WTC11 (cell line): ENCODE data around the gene SLC35F1.

Source experiments
- CBFB ChIP-seq: sonication (generic); formaldehyde crosslinking; IDR thresholded peaks from 2 replicates; pipeline ENCODE4 v1.8.1; 2022; ENCODE audit warnings: mild to moderate bottlenecking, low read depth, missing genetic modification reagents
- CTCF ChIP-seq: fragments of 200-600 bp; IDR thresholded peaks from 2 replicates; pipeline ENCODE4 v1.8.0; 2022; ENCODE audit warnings: antibody characterized with exemption
- E2F5 ChIP-seq: sonication (generic); formaldehyde crosslinking; IDR thresholded peaks from 2 replicates; pipeline ENCODE4 v1.8.1; 2022; ENCODE audit warnings: mild to moderate bottlenecking, moderate library complexity, missing genetic modification reagents
- RELA ChIP-seq: sonication (generic); formaldehyde crosslinking; IDR thresholded peaks from 2 replicates; pipeline ENCODE4 v1.8.1; 2022; ENCODE audit warnings: missing genetic modification reagents, mild to moderate bottlenecking, borderline replicate concordance
- TF ChIP-seq, protein P1 (sequence below): sonication (generic); formaldehyde crosslinking; conservative IDR thresholded peaks from 2 replicates; pipeline ENCODE4 v1.8.1; 2022; ENCODE audit warnings: mild to moderate bottlenecking, missing genetic modification reagents

DNA sequence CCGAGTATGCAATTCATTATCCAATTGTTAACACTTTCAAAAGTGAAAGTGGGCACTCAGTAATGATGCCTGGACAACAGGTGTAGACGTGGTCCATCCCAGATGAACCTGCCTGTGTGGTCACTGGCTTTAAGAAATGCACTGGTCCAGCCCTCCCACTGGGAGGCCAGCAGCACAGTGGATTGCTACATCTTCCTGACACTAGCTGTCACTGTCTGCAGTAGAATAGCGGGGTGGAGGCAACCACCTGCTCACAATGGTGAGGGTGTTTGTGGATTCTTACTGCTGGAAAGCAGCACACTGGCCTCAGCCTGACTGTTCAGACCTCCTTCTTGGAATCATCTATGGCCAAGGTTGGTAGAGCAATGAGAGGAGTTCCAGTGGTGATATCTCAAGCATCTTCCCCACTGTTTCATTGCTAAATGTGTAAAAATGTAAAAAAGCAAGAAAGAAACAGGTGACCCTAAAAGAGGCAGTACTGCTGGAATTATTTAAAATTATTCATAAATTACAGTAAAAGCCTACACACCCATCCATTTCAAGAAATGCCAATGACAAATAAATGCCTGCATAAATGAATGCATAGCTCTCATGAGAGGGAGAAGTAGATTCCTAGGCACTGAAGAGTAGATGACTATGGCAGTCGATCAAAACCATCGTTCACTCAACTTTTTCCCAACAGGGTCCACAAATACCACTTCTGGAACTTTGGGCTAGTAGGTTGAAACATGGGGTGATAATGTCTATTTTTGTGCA is 413.0 kb downstream of the SLC35F1 start:
- no peak for TF ChIP-seq RELA
- TF ChIP-seq CBFB (CRISPR knock-in tag): no peak
- no peak for TF ChIP-seq CTCF
- TF ChIP-seq, protein P1, sequence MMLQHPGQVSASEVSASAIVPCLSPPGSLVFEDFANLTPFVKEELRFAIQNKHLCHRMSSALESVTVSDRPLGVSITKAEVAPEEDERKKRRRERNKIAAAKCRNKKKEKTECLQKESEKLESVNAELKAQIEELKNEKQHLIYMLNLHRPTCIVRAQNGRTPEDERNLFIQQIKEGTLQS (CRISPR knock-in tag): no peak
- TF ChIP-seq E2F5: no peak
